ENCODE results near the gene FKBP1C.

DNA sequence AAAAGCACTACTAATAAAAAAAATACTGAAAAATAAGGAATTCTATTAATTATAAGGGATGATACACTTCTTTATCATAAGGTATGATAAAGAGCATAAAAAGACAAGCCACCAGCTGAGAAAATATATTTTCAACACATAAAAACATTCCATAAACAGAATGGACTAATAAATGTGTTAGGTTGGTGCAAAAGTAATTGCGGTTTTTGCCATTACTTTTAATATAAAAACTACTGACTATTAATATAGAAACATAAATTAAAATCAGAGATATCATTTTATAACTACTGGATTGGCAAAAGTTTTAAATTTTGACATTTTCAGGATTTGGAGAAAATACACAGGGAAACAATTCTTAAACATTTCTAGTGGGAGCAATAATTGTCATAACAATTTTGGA, 37.1 kb upstream of the FKBP1C start:
- TF ChIP-seq, protein P1, sequence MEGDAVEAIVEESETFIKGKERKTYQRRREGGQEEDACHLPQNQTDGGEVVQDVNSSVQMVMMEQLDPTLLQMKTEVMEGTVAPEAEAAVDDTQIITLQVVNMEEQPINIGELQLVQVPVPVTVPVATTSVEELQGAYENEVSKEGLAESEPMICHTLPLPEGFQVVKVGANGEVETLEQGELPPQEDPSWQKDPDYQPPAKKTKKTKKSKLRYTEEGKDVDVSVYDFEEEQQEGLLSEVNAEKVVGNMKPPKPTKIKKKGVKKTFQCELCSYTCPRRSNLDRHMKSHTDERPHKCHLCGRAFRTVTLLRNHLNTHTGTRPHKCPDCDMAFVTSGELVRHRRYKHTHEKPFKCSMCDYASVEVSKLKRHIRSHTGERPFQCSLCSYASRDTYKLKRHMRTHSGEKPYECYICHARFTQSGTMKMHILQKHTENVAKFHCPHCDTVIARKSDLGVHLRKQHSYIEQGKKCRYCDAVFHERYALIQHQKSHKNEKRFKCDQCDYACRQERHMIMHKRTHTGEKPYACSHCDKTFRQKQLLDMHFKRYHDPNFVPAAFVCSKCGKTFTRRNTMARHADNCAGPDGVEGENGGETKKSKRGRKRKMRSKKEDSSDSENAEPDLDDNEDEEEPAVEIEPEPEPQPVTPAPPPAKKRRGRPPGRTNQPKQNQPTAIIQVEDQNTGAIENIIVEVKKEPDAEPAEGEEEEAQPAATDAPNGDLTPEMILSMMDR (IDR thresholded peaks at IDR 0.05), result no peak
- no peak for TF ChIP-seq EZH2phosphoT487 (IDR thresholded peaks at IDR 0.05)

Measured in neural progenitor cell (in vitro differentiated cells).